CD4-positive, alpha-beta T cell (primary cell): ENCODE measurements around the gene TULP4. TPM values are rescaled to one million over a fixed set of nuclear protein-coding genes. Genes with fewer than 3 reads are reported as not detected.
"Not testable (repeated sequence)": the region's sequence is repeated elsewhere in the genome, so short reads cannot be mapped to it uniquely, and the experiment has no call there.

ENCODE experiments used
- ATAC-seq: fragments of 200-7000 bp; cut with Tn5 transposase; one replicate; pipeline ENCODE4 v1.10.0; 2022; ENCODE audit warnings: mild to moderate bottlenecking; ENCODE audit not compliant: poor library complexity
- CTCF ChIA-PET: fragments of 350-600 bp; sonication (Branson Sonifier 250); formaldehyde crosslinking; loops from one replicate; lab custom pipeline; 2021; ENCODE audit warnings: antibody characterized with exemption, inconsistent platforms; lab: Charles Lee
- POLR2A ChIA-PET: fragments of 350-600 bp; sonication (Branson Sonifier 250); formaldehyde crosslinking; loops from one replicate; lab custom pipeline; 2021; ENCODE audit warnings: antibody characterized with exemption, inconsistent platforms; lab: Charles Lee
- DNase-seq, 14 experiments: peaks; one replicate each; pipeline ENCODE4 v3.0.0-alpha.2; 2013 to 2020; ENCODE audit warnings: mixed read lengths in 2 of 14
- H3K27ac ChIP-seq, 2 donors: one replicate each; pipeline versions ENCODE4 v1.5.1 to v1.7.0; 2013; ENCODE audit warnings: low read length in 2 of 2, low read depth in 1 of 2, mild to moderate bottlenecking in 1 of 2
- H3K27me3 ChIP-seq, 2 experiments: 1 replicate in 1 of 2; 2 replicates in 1 of 2; pipeline versions ENCODE4 v1.6.1 to v1.7.0; 2013; ENCODE audit warnings: low read length in 2 of 2, control low read depth in 1 of 2, mild to moderate bottlenecking in 1 of 2, moderate library complexity in 1 of 2; ENCODE audit not compliant: insufficient read depth in 2 of 2, control insufficient read depth in 1 of 2
- H3K36me3 ChIP-seq: one replicate; pipeline ENCODE4 v1.6.1; 2013; ENCODE audit warnings: low read length, control low read depth; ENCODE audit not compliant: insufficient read depth
- H3K4me1 ChIP-seq: one replicate; pipeline ENCODE4 v1.6.1; 2013; ENCODE audit warnings: low read length, control low read depth; ENCODE audit not compliant: insufficient read depth
- H3K4me3 ChIP-seq: one replicate; pipeline ENCODE4 v1.5.1; 2013; ENCODE audit warnings: mild to moderate bottlenecking, low read length, moderate library complexity
- H3K9me3 ChIP-seq, 2 experiments: 1 replicate in 1 of 2; 2 replicates in 1 of 2; pipeline versions ENCODE4 v1.6.1 to v1.7.0; 2013; ENCODE audit warnings: low read length in 2 of 2, mild to moderate bottlenecking in 2 of 2, control low read depth in 1 of 2, moderate library complexity in 1 of 2; ENCODE audit not compliant: control insufficient read depth in 1 of 2, insufficient read depth in 1 of 2
- H3K27ac Mint-ChIP-seq: one replicate; pipeline ENCODE4 v1.8.0; 2020; ENCODE audit warnings: mixed read lengths
- H3K27me3 Mint-ChIP-seq: one replicate; pipeline ENCODE4 v1.8.0; 2021; ENCODE audit warnings: mixed read lengths
- H3K36me3 Mint-ChIP-seq: one replicate; pipeline ENCODE4 v1.8.0; 2021; ENCODE audit warnings: low read depth, mixed read lengths
- H3K4me1 Mint-ChIP-seq: one replicate; pipeline ENCODE4 v1.8.0; 2021; ENCODE audit warnings: low read depth, mixed read lengths
- H3K4me3 Mint-ChIP-seq: one replicate; pipeline ENCODE4 v1.8.0; 2020; ENCODE audit warnings: mild to moderate bottlenecking, mixed read lengths
- H3K9me3 Mint-ChIP-seq: one replicate; pipeline ENCODE4 v1.8.0; 2020; ENCODE audit warnings: mixed read lengths
- intact Hi-C, 2 experiments: fragments of 100-400 bp; cut with DNase I in 1 of 2; cut with micrococcal nuclease in 1 of 2; formaldehyde crosslinking; loops; one replicate each; pipeline versions ENCODE4 v1.15.1 to v1.9.0; 2023 to 2025; cut with DNase I, micrococcal nuclease
- total RNA-seq, 174 experiments: library from RNA in 2 of 174; stranded (reverse) in 2 of 174; gene quantifications; one replicate each; pipeline ENCODE4 v1.2.3 and lab custom pipeline; 2021 to 2026
- TF ChIP-seq, protein P1 (sequence below): fragments of 200-600 bp; IDR thresholded peaks from one replicate; pipeline ENCODE4 v1.8.0; 2022; ENCODE audit warnings: antibody characterized with exemption, mild to moderate bottlenecking

The TULP4 gene
- total RNA-seq, 2 experiments from 2014 or later = 66.1 to 68.2 TPM

DNA sequence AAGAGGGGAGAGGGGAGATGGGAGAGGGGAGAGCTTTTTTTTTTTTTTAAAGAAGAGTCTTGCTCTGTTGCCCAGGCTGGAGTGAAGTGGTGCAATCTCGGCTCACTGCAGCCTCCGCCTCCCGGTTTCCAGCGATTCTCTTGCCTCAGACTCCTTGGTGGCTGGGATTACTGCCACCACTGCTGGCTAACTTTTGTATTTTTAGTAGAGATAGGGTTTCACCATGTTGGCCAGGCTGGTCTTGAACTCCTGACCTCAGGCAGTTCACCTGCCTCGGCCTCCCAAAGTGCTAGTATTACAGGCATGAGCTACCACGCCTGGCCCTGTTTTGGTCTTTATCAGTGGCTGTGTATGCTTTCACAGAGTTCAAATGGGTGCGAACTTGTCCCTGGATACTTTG, 38.5 kb downstream of the TULP4 start:
- H3K27ac Mint-ChIP-seq, H3K27ac ChIP-seq, H3K27me3 Mint-ChIP-seq, H3K27me3 ChIP-seq, intact Hi-C loops, H3K9me3 Mint-ChIP-seq, CTCF ChIA-PET, H3K4me1 Mint-ChIP-seq, H3K4me3 ChIP-seq, POLR2A ChIA-PET, H3K36me3 ChIP-seq, DNase-seq, H3K4me3 Mint-ChIP-seq, ATAC-seq, H3K4me1 ChIP-seq: not testable (repeated sequence)
- H3K9me3 ChIP-seq = peaks cover 2 to 25% of the 10 kb centered on the region in 2 experiments
- H3K36me3 Mint-ChIP-seq = peaks cover 35% of the 10 kb centered on the region

DNA sequence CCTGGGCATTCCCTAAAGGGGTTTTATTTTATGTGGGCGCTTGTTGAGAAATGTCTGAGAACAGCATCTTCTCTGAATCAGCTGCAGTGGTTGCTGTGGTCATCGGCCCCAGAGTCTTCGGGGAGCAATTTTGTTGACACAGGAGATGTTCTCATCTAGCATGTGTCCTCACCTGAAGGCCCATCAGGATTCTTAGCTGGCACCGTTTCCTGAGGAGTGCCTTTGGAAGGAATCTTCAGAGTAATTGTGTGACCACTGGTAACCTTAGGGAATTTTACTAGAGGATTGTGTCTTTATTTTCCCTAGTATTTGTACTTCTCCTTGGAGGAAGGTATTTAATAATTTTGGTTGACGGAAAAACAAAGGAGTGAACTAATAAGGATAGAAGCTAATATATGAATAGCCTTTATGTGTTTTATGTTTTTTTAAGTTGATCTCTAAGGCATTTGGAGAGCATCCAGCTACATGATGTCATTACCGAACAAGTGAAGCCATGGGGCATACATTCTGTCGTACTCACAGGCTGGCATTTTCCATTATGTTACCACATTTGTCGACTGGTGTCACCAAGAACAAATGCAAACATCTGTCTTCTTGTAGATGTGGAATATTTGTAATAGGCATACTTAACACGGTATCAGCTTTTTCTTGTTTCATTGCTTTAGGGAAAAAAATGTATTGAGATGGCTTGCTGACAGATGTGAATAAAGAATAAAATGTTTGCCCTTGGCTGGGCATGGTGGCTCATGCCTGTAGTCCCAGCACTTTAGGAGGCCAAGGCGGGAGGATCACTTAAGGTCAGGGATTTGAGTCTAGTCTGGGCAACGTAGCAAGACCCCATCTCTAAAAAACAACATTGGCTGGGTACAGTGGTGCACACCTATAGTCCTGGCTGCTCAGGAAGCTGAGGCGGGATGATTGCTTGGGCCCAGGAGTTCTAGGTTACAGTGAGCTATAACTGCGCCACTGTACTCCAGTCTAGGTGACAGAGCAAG, 41.9 kb downstream of the TULP4 start:
- no peaks in the 10 kb centered on the region for H3K27me3 ChIP-seq
- no peak overlapping the region for H3K27ac ChIP-seq
- H3K27ac Mint-ChIP-seq = no peak overlapping the region
- no peak for DNase-seq
- H3K36me3 ChIP-seq = no peaks in the 10 kb centered on the region
- POLR2A ChIA-PET = no interaction called here
- H3K4me3 Mint-ChIP-seq = no peak overlapping the region
- H3K36me3 Mint-ChIP-seq = peaks cover 16% of the 10 kb centered on the region
- CTCF ChIA-PET = interaction anchor here (1.5 kb wide), 1 partner anchor 133 kb away, joined by 5 read pairs; no protein-coding TSS in a partner anchor
- no peak for ATAC-seq
- peaks cover 0 to 16% of the 10 kb centered on the region in 2 experiments for H3K9me3 ChIP-seq
- no peaks in the 10 kb centered on the region for H3K9me3 Mint-ChIP-seq
- no peak overlapping the region for H3K4me3 ChIP-seq
- intact Hi-C loops = no loop called here
- peaks cover 20% of the 10 kb centered on the region for H3K4me1 ChIP-seq
- TF ChIP-seq, protein P1, sequence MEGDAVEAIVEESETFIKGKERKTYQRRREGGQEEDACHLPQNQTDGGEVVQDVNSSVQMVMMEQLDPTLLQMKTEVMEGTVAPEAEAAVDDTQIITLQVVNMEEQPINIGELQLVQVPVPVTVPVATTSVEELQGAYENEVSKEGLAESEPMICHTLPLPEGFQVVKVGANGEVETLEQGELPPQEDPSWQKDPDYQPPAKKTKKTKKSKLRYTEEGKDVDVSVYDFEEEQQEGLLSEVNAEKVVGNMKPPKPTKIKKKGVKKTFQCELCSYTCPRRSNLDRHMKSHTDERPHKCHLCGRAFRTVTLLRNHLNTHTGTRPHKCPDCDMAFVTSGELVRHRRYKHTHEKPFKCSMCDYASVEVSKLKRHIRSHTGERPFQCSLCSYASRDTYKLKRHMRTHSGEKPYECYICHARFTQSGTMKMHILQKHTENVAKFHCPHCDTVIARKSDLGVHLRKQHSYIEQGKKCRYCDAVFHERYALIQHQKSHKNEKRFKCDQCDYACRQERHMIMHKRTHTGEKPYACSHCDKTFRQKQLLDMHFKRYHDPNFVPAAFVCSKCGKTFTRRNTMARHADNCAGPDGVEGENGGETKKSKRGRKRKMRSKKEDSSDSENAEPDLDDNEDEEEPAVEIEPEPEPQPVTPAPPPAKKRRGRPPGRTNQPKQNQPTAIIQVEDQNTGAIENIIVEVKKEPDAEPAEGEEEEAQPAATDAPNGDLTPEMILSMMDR = no peak
- H3K27me3 Mint-ChIP-seq = no peaks in the 10 kb centered on the region
- H3K4me1 Mint-ChIP-seq = peaks cover 42% of the 10 kb centered on the region

DNA sequence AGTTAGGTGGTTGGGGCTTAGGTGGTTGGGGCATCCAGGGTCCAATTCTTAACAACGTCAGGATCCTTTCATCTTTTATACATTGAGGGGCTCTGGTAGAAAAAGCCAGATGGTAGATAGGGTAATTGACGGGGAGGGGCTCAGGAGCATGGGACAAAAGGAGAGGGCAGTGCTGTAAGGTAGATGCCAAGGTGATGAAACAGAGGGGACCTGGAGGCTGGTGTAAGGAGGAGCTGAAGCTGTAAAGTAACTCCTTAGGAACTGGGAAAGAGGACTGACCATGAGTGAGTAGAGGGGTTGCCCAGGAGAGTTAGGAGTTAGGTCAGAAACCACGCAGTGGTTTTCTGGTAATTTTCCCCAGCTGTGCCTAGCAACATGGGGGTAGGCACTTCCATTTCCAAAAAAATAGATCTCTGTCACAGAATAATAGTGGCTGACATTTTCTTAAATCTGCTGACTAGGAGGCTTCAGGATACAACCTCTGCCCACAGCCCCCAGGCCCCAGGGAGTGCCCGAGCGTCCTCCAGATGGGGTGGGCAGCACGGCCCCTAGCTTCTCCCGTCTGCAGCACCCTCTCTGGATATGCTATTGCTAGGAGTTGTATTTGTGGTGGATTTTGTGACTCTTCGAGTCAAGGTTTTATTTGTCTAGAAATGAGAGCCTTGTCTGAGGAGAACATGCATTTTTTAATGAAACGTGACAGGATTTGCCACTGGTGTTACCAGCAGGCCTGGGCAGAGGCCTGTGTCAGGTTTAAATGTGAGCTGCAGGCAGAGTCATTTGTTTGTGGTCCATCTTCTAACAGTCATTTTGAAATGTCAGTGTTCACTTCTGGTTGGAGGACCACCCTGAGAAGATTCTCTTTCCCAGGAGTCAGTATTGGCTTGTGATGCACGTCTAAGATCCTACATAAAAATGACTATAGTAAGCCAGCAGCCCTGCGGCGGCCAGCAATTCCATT, 44.6 kb downstream of the TULP4 start:
- no peaks in the 10 kb centered on the region for H3K27me3 Mint-ChIP-seq
- intact Hi-C loops = no loop called here
- H3K36me3 ChIP-seq = no peaks in the 10 kb centered on the region
- DNase-seq (no peak), ATAC-seq (no peak)
- H3K27ac Mint-ChIP-seq = peak overlapping the region; percentile 55
- no peak overlapping the region for H3K4me3 ChIP-seq
- no peaks in the 10 kb centered on the region for H3K9me3 ChIP-seq
- TF ChIP-seq, protein P1 = no peak
- H3K4me1 ChIP-seq = peaks cover 20% of the 10 kb centered on the region
- H3K27me3 ChIP-seq = no peaks in the 10 kb centered on the region
- ChIA-PET CTCF (no interaction called here), POLR2A (no interaction called here)
- no peak overlapping the region for H3K27ac ChIP-seq
- peaks cover 51% of the 10 kb centered on the region for H3K4me1 Mint-ChIP-seq
- no peak overlapping the region for H3K4me3 Mint-ChIP-seq
- no peaks in the 10 kb centered on the region for H3K9me3 Mint-ChIP-seq
- H3K36me3 Mint-ChIP-seq = peaks cover 9% of the 10 kb centered on the region
